GM19193 (cell line): Measurements from ENCODE around the gene MRPL16.

ENCODE experiments used
- POLR2A ChIP-seq: IDR thresholded peaks from 4 replicates; pipeline ENCODE4 v1.6.1; 2011; ENCODE audit not compliant: insufficient read depth, insufficient read length; ENCODE audit errors: extremely low read depth

Gene MRPL16

GRCh38 chr11:59813364-59813763 lies 2.8 kb upstream of the MRPL16 start:
- TF ChIP-seq POLR2A = no peak

GRCh38 chr11:59812220-59812619 lies 1.6 kb upstream of the MRPL16 start:
- TF ChIP-seq POLR2A = no peak

- no peak for TF ChIP-seq POLR2A
Measured at GRCh38 chr11:59810911-59811259, 307 bp upstream of the MRPL16 start.

GRCh38 chr11:59807047-59807610 lies 3.4 kb downstream of the MRPL16 start:
- no peak for TF ChIP-seq POLR2A

- TF ChIP-seq POLR2A = no peak
Measured at GRCh38 chr11:59804061-59804460, 6.5 kb downstream of the MRPL16 start.

- no peak for TF ChIP-seq POLR2A
Measured at GRCh38 chr11:59802639-59803176, 7.9 kb downstream of the MRPL16 start.

- TF ChIP-seq POLR2A = no peak
Measured at GRCh38 chr11:59801981-59802638, 8.5 kb downstream of the MRPL16 start.

- no peak for TF ChIP-seq POLR2A
Measured at GRCh38 chr11:59801160-59801706, 9.3 kb downstream of the MRPL16 start.

- no peak for TF ChIP-seq POLR2A
Measured at GRCh38 chr11:59800390-59801025, 10.1 kb downstream of the MRPL16 start.

- TF ChIP-seq POLR2A = no peak
Measured at GRCh38 chr11:59794417-59794816, 16.2 kb downstream of the MRPL16 start.

GRCh38 chr11:59792507-59792906 lies 18.1 kb downstream of the MRPL16 start:
- no peak for TF ChIP-seq POLR2A

GRCh38 chr11:59791639-59792038 lies 18.9 kb downstream of the MRPL16 start:
- no peak for TF ChIP-seq POLR2A

- no peak for TF ChIP-seq POLR2A
Measured at GRCh38 chr11:59787816-59788215, 22.8 kb downstream of the MRPL16 start.

GRCh38 chr11:59787255-59787588 lies 23.4 kb downstream of the MRPL16 start:
- no peak for TF ChIP-seq POLR2A

GRCh38 chr11:59785818-59786217 lies 24.8 kb downstream of the MRPL16 start:
- TF ChIP-seq POLR2A = no peak

- no peak for TF ChIP-seq POLR2A
Measured at GRCh38 chr11:59783632-59784090, 26.9 kb downstream of the MRPL16 start.
